GM18519 (cell line): Measurements from ENCODE around the gene CCDC85C.

Source experiments
- ATAC-seq: cut with Tn5 transposase; IDR thresholded peaks from one replicate; pipeline ENCODE4 v1.9.1; 2021; ENCODE audit warnings: mild to moderate bottlenecking, moderate library complexity; ENCODE audit not compliant: unreplicated experiment, low FRiP score

The CCDC85C gene

DNA sequence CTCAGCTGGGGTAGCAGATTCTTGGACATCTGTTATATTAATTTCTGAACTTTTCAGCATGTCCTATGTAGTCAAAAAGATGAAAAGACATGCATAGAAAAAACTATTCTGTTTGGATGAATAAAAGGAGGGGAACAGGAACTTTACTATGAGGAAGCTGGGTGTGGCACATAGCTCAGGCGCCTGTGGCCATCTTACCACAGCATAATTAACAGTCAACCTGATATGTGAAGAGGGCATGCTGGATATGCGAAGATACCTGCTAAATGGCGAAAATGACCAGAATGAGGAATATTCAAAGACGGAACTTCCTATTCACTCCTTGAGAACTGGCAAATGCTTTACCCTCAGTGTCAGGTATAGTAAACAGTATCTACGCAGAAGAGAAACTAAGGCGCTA is 141.8 kb downstream of the CCDC85C start:
- ATAC-seq = no peak

DNA sequence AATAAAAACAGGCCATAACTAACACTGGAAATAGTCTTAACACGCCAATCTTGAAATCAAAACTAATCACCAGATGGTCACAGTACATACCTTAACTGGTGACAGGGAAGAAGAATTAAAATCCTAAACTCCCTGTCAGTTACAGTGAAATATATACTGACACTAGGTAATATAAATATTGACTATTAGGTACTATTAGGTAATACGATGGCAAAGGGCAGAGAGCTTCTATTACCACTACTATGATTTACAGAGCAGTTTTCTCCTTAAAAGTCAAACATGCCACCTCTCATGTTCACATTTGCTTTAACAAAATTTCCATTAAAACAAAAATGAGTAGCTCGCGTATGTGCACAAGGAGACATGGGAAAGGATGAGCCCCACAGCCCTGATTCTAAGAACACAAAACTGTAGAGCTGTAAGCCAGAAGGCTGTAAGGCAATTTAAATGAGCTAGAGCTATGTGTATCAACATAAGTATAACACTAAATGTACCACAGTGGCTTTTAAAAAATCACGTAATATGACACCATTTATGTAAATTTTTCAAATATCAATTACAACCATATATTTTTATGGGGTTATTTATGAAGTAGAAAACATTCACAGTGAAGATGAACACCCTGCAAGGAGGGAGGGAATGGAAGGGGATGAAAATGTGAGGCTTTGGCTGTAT is 142.5 kb downstream of the CCDC85C start:
- ATAC-seq = no peak

DNA sequence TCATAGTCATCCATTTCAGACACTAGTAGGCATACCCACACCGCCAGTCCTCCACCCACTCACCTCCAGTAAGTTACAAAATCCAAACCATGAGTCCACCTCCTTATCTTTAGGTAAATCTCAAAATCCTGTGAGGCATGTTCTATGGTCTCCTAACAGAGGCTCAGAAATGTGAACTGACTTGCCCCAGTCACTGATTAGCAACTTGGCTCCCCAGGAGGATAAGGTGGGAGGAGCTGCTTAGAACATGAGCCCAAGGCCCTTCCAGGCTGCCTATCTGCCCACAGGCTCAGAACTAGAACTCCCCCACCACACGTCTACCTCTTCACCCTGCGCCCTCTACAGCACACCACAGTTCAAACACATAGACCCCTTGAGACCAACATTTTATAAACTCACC is 143.2 kb downstream of the CCDC85C start:
- no peak for ATAC-seq

DNA sequence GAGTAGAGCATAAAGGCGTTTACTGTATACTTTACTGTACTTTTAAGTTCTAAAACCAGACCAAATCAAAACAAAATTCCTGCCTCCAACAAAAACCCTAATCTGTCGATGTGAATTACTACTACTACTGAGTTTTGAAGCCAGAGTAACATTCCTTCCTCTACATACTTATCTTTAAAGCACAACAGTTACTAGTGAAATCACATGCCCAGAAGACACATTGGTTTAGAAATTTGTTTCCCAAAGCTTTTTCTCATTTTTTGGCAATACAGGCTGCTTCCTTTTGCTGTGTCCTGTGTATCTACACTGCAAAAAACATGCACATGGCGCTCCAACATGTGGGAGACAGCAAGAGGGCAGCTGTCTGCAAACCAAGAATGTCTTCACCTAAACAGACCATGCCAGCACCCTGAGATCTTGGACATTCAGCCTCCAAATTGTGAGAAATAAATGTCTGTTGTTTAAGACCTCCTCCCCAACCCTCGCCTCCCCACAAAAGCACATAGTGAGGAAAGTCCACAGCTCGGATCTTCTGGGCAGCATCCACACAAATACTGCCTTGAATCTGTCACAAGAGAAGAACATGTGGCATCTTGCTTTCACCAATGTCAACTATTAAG is 144.4 kb downstream of the CCDC85C start:
- ATAC-seq = no peak

DNA sequence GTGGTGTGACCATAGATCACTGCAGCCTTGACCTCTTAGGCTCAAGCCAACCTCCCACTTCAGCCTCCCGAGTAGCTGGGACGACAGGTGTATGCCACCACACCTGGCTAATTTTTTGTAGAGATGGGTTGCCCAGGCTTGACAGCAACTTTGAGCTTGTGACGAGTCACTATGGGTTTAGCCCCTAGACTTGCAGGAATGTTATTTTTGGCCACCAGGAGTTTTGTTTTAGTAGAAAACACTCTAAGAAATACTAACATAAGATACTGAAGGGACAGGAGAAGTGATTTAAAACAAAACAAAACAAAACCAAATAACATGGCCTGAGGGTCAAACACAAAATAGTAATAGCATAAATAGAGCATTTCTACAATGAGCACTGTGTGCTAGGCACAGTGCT is 149.8 kb downstream of the CCDC85C start:
- no peak for ATAC-seq

DNA sequence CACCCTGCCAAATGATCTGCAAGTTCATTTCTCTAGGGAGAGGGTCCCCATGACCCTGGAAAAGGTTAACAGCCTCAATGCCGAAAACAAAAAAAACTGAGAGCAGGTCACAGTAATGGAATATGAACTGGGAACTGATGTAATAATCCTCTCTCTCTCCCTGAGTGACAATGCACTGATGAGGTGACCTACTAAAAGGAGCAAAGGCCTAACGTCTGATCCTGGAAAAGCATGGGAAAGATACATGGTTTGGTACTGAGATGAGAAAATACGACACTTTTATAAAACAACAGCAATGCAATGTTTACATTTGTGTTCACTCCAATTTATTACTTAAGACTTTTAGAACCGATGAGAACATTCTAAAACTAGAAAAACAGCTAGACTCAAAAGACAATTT is 151.0 kb downstream of the CCDC85C start:
- ATAC-seq = no peak

DNA sequence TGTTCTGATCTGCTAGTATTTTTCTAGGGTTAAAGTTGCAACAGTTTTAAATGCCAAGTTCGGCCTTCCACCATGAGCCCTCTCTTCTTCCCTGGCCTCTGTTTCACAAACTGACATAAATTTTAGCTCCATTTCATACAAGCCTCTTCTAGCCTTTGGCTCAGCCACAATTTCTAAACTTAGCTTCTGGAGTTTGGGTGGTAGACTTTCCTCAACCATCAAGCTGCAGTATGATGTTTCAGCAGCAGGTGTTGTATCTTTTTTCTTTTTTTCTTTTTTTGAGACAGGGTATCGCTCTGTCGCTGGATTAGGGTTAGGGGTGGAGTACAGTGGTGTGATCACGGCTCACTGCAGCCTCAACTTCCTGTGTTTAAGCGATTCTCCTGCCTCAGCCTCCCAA is 152.8 kb downstream of the CCDC85C start:
- no peak for ATAC-seq

DNA sequence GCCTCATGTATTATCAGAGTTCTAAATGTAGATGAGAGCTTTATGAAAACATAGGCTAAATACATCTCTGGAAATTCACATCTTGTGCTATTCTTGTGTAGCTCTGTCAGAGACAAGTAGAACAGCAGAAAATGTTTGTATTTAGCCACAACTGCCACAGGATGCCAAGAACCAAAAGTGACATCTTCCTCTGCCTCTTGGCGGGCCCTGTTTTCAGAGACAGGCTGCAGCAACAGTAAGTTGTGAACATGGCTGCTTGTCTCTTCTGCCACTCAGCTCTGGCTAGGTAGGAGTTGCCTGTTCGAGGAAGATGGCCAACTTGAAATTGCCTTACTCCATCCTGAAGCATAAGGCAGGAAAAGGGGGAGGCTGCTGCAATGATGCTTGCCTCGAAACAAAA is 153.7 kb downstream of the CCDC85C start:
- ATAC-seq = no peak
